Peyer's patch (tissue), 4 donors: ENCODE data around the gene SYT7. TPM values are rescaled to one million over a fixed set of nuclear protein-coding genes. Genes with fewer than 3 reads are reported as not detected.

Experiments
- small RNA-seq, 2 donors: library from RNA; depleted of rRNA; stranded (forward); fragments of <200 nt; gene quantifications; one replicate each; pipeline ENCODE3, GENCODE V24; 2016
- total RNA-seq, 4 donors: library from RNA; depleted of rRNA; stranded (reverse); fragments of >200 nt; gene quantifications; one replicate each; pipeline ENCODE4 v1.1.0, GENCODE V29; 2016

SYT7 gene
- total RNA-seq, 4 donors from 2014 or later, result 5.8 to 18.2 (median 12.2) TPM

Small RNAs within 50 kb of the gene (small RNA-seq; reads per million reads assigned to genes)
- 0 reads per million in 2 donors for gene MIR4488

Other genes starting within 250 kb of the SYT7 start
- 100 to 1,000 TPM in 3 of 4 donors, 10 to 100 TPM in 1; 76.7 to 168 (median 136) TPM for gene DDB1, start 248.0 kb downstream of the SYT7 start, total RNA-seq
- gene TKFC, start 247.8 kb downstream of the SYT7 start, total RNA-seq, result 100 to 1,000 TPM; 172 to 755 (median 689) TPM
- gene CYB561A3, start 219.2 kb downstream of the SYT7 start, total RNA-seq, result 100 to 1,000 TPM in 1 of 4 donors, 10 to 100 TPM in 3; 75.9 to 112 (median 87.4) TPM
- gene TMEM138, start 218.7 kb downstream of the SYT7 start, total RNA-seq, result 10 to 100 TPM; 44.7 to 63.5 (median 48.1) TPM
- 10 to 100 TPM in 2 of 4 donors, 1 to 10 TPM in 2; 4.1 to 10.5 (median 8.3) TPM for gene TMEM216, start 188.5 kb downstream of the SYT7 start, total RNA-seq
- gene CPSF7, start 151.1 kb downstream of the SYT7 start, total RNA-seq, result 100 to 1,000 TPM in 1 of 4 donors, 10 to 100 TPM in 3; 45.9 to 125 (median 79.9) TPM
- gene SDHAF2, start 151.0 kb downstream of the SYT7 start, total RNA-seq, result 10 to 100 TPM; 54.5 to 92.4 (median 70.5) TPM
- 1 to 10 TPM in 1 of 4 donors, under 1 TPM in 1, not detected in 2; 0.35 to 2.5 TPM for gene LRRC10B, start 72.3 kb downstream of the SYT7 start, total RNA-seq
- gene DAGLA, start 99.3 kb upstream of the SYT7 start, total RNA-seq, result 10 to 100 TPM in 2 of 4 donors, 1 to 10 TPM in 2; 5.8 to 18.9 (median 10.2) TPM
- 10 to 100 TPM; 18.2 to 80.9 (median 49.9) TPM for gene MYRF, start 171.6 kb upstream of the SYT7 start, total RNA-seq
- gene TMEM258, start 211.5 kb upstream of the SYT7 start, total RNA-seq, result 10 to 100 TPM in 3 of 4 donors, not detected in 1; 28.7 to 34.7 (median 34.5) TPM
- gene FEN1, start 211.8 kb upstream of the SYT7 start, total RNA-seq, result 10 to 100 TPM in 1 of 4 donors, 1 to 10 TPM in 3; 4.3 to 33.0 (median 8.8) TPM
- 1 to 10 TPM; 4.9 to 9.9 (median 6.7) TPM for gene FADS1, start 235.9 kb upstream of the SYT7 start, total RNA-seq
- gene FADS2, start 247.2 kb upstream of the SYT7 start, total RNA-seq, result 10 to 100 TPM in 2 of 4 donors, 1 to 10 TPM in 2; 1.6 to 30.7 (median 12.0) TPM